Activated CD4-positive, alpha-beta T cell treated with anti-CD3 and anti-CD28 coated beads, Interleukin-2, amount 10 ng/mL, durations not matched to agents 24 days and 14 days (primary cell): ENCODE data around the gene RANBP3L. TPM values are rescaled to one million over a fixed set of nuclear protein-coding genes. Genes with fewer than 3 reads are reported as not detected.

Experiments used
- total RNA-seq: library from RNA; stranded (reverse); gene quantifications from 2 replicates; pipeline ENCODE4 v1.2.3, GENCODE V29; 2022

Gene RANBP3L
- total RNA-seq, 1 donor from 2014 or later, result not detected

Other genes with a start within 250 kb of the RANBP3L start
- gene UGT3A2, start 235.0 kb downstream of the RANBP3L start, total RNA-seq, result not detected in 2 replicates
- gene LMBRD2, start 150.0 kb downstream of the RANBP3L start, total RNA-seq, result 9.8 TPM in 2 replicates
- gene SKP2, start 149.8 kb downstream of the RANBP3L start, total RNA-seq, result 63.0 and 69.8 TPM in 2 replicates
- 23.0 and 25.8 TPM in 2 replicates for gene NADK2, start 60.0 kb downstream of the RANBP3L start, total RNA-seq